Upper lobe of left lung (tissue), 6 donors: ENCODE data around the gene CD70. TPM values are rescaled to one million over a fixed set of nuclear protein-coding genes. Genes with fewer than 3 reads are reported as not detected.
"Not testable (repeated sequence)": the region's sequence is repeated elsewhere in the genome, so short reads cannot be mapped to it uniquely, and the experiment has no call there.

Experiments used
- ATAC-seq, 2 donors: fragments of 200-7000 bp; cut with Tn5 transposase; one replicate each; pipeline ENCODE4 v1.9.1; 2022; ENCODE audit warnings: mild to moderate bottlenecking in 2 of 2, moderate library complexity in 2 of 2; ENCODE audit not compliant: low FRiP score in 2 of 2
- DNase-seq, 2 donors: peaks; one replicate each; pipeline ENCODE4 v3.0.0-alpha.2; 2019 to 2020
- H3K27ac ChIP-seq, 4 donors: fragments of 200-600 bp; sonication (generic); one replicate each; pipeline ENCODE4 v1.5.1; 2016 to 2019
- H3K27me3 ChIP-seq, 4 donors: fragments of 200-600 bp; sonication (generic); one replicate each; pipeline ENCODE4 v1.5.1; 2017 to 2019
- H3K36me3 ChIP-seq, 4 donors: fragments of 200-600 bp; sonication (generic); one replicate each; pipeline ENCODE4 v1.5.1; 2016 to 2019
- H3K4me1 ChIP-seq, 4 donors: fragments of 200-600 bp; sonication (generic); one replicate each; pipeline ENCODE4 v1.5.1; 2018 to 2019
- H3K4me3 ChIP-seq, 4 donors: fragments of 200-600 bp; sonication (generic); one replicate each; pipeline ENCODE4 v1.5.1; 2017 to 2019; ENCODE audit warnings: mild to moderate bottlenecking in 2 of 4, moderate library complexity in 1 of 4
- H3K9me3 ChIP-seq, 4 donors: fragments of 200-600 bp; sonication (generic); one replicate each; pipeline ENCODE4 v1.5.1; 2018 to 2019
- EP300 ChIP-seq, 4 donors: sonication (generic); formaldehyde crosslinking; IDR thresholded peaks; one replicate each; pipeline ENCODE4 v1.5.1; 2017; ENCODE audit warnings: antibody characterized with exemption in 4 of 4, control low read depth in 2 of 4
- POLR2A ChIP-seq, 4 donors: fragments of 450-650 bp; IDR thresholded peaks; one replicate each; pipeline ENCODE4 v1.5.1; 2016 to 2017; ENCODE audit warnings: antibody characterized with exemption in 4 of 4, mild to moderate bottlenecking in 2 of 4
- POLR2AphosphoS5 ChIP-seq, 2 donors: sonication (generic); formaldehyde crosslinking; IDR thresholded peaks; one replicate each; pipeline ENCODE4 v1.5.1; 2017; ENCODE audit warnings: antibody characterized with exemption in 2 of 2
- WGBS, 2 donors: methylation state at CpG; one replicate each; pipeline ENCODE4 v1.1.5; 2017 to 2018; 5-methylcytosine and 5-hydroxymethylcytosine counted together
- total RNA-seq, 6 donors: library from RNA; depleted of rRNA in 4 of 6; stranded (reverse); fragments of >200 nt in 4 of 6; gene quantifications; one replicate each; pipeline versions ENCODE4 v1.1.0 to v1.2.1, GENCODE V29; 2016 to 2021
- TF ChIP-seq, protein P1 (sequence below), 6 experiments: fragments of 450-650 bp in 4 of 6; fragments of 200-600 bp in 2 of 6; sonication (generic) in 2 of 6; IDR thresholded peaks; one replicate each; pipeline ENCODE4 v1.5.1; 2016 to 2019; ENCODE audit warnings: antibody characterized with exemption in 6 of 6
- donor health status: DM: no; HTN: no; CAD: no; lungs with moderate emphysema.
- donor health status: DM: no; HTN: yes; CAD: no; lungs with severe emphysema.

Gene CD70
- total RNA-seq, 6 donors from 2014 or later = 0.31 to 1.3 TPM; not detected in 4

DNA sequence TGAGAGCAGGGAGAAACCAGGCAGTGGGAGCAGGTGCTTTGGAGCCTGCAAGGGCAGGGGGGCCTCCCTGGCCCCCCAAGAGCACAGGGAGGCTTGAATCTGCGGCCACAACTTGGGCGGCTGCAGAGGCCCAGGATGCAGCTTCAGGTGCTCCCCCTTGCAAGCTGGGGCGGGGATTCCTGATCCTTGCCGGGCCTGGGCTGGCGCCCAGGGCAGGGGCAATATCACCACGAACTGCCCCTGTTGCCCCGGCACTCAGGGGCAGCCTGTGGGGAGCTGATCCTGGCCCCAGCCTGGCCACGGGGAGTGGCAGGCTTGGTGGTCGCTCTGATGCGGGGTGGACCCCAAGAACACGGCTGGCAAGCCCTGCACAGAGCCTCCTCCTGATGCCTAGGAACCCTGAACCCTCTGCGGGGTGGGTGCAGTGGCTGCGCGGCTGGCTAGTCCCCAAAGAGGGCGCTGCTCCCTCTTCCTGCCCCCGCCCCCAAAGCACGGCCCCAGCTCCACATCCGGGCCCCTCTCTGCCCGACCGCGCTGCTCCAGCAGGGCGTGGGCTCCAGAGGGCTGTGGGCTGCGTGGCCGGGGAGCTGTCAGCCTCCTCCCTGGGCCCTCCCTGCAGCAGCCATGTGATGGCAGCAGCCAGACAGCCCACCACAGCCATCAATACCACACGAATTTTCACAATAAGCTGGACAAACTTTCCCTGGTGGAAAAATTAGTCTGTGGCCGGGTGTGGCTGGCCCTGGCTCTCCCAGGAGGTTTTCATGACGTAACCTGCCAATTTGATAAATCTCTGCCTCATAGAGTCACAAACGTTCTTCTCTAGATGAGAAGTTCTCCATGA lies 39.1 kb downstream of the CD70 start:
- H3K27ac ChIP-seq = no peak overlapping the region
- WGBS, 2 donors = 15 to 40% methylated on average over 5 to 8 of the region's 28 CpGs
- no peaks in the 10 kb centered on the region for H3K9me3 ChIP-seq
- DNase-seq = peak in 1 of 2 donors; percentile 83
- ATAC-seq = peak; percentile 62 to 91
- H3K4me3 ChIP-seq = no peak overlapping the region
- peaks cover 0 to 5% (median 0%) of the 10 kb centered on the region in 4 donors for H3K27me3 ChIP-seq
- no peak for TF ChIP-seq EP300 (IDR thresholded peaks at IDR 0.05)
- TF ChIP-seq, protein P1, sequence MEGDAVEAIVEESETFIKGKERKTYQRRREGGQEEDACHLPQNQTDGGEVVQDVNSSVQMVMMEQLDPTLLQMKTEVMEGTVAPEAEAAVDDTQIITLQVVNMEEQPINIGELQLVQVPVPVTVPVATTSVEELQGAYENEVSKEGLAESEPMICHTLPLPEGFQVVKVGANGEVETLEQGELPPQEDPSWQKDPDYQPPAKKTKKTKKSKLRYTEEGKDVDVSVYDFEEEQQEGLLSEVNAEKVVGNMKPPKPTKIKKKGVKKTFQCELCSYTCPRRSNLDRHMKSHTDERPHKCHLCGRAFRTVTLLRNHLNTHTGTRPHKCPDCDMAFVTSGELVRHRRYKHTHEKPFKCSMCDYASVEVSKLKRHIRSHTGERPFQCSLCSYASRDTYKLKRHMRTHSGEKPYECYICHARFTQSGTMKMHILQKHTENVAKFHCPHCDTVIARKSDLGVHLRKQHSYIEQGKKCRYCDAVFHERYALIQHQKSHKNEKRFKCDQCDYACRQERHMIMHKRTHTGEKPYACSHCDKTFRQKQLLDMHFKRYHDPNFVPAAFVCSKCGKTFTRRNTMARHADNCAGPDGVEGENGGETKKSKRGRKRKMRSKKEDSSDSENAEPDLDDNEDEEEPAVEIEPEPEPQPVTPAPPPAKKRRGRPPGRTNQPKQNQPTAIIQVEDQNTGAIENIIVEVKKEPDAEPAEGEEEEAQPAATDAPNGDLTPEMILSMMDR (IDR thresholded peaks at IDR 0.05) = peak in 4 of 6 experiments; percentile 11 to 22 (median 19)
- H3K4me1 ChIP-seq = peaks cover 0 to 5% (median 0%) of the 10 kb centered on the region in 4 donors
- H3K36me3 ChIP-seq = no peaks in the 10 kb centered on the region

DNA sequence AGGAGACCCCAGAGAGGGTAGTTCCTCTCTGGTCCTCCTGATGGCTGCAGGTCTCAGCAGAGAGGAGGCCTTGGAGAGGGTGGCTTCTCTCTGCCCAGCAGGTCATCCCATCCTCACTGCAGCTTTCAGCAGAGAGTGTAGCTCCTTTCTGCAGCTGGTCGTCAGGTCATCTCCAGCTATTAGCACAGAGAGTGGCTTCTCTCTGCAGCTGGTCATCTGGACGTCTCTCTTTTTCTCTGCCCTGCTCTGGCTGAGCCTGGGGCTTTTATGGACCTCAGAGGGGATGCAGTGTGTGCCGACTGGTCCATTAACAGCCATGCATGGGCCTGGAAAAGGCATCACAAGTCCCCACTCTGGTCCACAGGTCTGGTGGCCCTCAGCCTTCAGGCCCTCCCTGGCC lies 39.9 kb downstream of the CD70 start:
- H3K36me3 ChIP-seq = no peaks in the 10 kb centered on the region
- 80 to 87% methylated on average over 1 to 3 of the region's 3 CpGs for WGBS, 2 donors
- peaks cover 0 to 5% (median 0%) of the 10 kb centered on the region in 4 donors for H3K4me1 ChIP-seq
- no peaks in the 10 kb centered on the region for H3K9me3 ChIP-seq
- TF ChIP-seq POLR2A (IDR thresholded peaks at IDR 0.05) = no peak
- TF ChIP-seq POLR2AphosphoS5 (IDR thresholded peaks at IDR 0.05) = no peak
- TF ChIP-seq, protein P1 (IDR thresholded peaks at IDR 0.05) = no peak
- no peak for TF ChIP-seq EP300 (IDR thresholded peaks at IDR 0.05)
- H3K27me3 ChIP-seq = peaks cover 0 to 5% (median 0%) of the 10 kb centered on the region in 4 donors
- ATAC-seq (peak in 1 of 2 donors; percentile 9), DNase-seq (no peak)
- no peak overlapping the region for H3K4me3 ChIP-seq
- no peak overlapping the region for H3K27ac ChIP-seq

DNA sequence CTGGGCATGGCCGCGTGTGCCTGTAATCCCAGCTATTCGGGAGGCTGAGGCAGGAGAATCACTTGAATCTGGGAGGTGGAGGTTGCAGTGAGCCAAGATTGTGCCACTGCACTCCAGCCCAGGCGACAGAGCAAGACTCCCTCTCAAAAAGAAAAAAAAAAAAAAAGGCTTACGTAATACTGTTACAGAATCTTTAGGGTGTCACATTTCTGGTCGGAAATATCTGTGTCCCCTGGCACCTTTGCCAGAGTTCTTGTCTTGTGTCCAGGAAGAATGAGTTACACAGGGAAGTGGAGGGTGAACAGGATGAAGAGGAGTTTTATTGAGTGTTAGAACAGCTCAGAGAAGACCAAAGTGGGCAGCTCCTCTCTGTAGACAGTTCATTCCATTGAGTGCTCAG lies 40.3 kb downstream of the CD70 start:
- DNase-seq, H3K27ac ChIP-seq, H3K4me1 ChIP-seq, H3K4me3 ChIP-seq, H3K9me3 ChIP-seq, ATAC-seq, H3K36me3 ChIP-seq, H3K27me3 ChIP-seq: not testable (repeated sequence)
- WGBS, 2 donors = 72 to 73% methylated on average over 6 of the region's 6 CpGs

DNA sequence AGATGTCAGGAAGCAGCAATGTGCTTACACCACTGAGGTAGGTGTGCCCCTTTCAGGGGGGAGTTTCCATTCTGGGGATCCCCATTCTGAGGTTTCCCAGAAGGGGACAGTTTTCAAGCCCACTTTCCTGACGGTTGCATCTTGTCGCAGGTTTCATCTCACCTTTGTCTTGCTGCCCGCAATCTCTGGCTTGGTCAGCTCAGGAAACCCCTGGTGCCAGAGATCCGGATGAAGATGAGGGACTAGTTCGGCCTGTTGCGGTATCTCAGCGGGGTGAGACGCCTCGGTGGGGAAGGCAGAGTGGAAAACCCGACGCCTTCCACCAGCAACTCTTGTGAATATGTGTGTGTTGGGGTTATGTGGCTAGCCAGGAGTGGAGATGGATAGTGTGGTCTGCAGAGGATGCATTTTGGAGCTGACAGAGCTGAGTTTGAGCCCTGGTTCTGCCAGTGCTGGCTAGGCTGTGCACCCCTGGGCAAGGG lies 47.0 kb downstream of the CD70 start:
- no peak for DNase-seq
- no peaks in the 10 kb centered on the region for H3K27me3 ChIP-seq
- TF ChIP-seq POLR2AphosphoS5 (IDR thresholded peaks at IDR 0.05) = no peak
- TF ChIP-seq EP300 (IDR thresholded peaks at IDR 0.05) = no peak
- TF ChIP-seq, protein P1 (IDR thresholded peaks at IDR 0.05) = no peak
- TF ChIP-seq POLR2A (IDR thresholded peaks at IDR 0.05) = no peak
- H3K4me3 ChIP-seq = no peak overlapping the region
- H3K4me1 ChIP-seq = no peaks in the 10 kb centered on the region
- no peak for ATAC-seq
- 69 to 76% methylated on average over 4 to 11 of the region's 11 CpGs for WGBS, 2 donors
- no peaks in the 10 kb centered on the region for H3K36me3 ChIP-seq
- H3K9me3 ChIP-seq = no peaks in the 10 kb centered on the region
- H3K27ac ChIP-seq = no peak overlapping the region

DNA sequence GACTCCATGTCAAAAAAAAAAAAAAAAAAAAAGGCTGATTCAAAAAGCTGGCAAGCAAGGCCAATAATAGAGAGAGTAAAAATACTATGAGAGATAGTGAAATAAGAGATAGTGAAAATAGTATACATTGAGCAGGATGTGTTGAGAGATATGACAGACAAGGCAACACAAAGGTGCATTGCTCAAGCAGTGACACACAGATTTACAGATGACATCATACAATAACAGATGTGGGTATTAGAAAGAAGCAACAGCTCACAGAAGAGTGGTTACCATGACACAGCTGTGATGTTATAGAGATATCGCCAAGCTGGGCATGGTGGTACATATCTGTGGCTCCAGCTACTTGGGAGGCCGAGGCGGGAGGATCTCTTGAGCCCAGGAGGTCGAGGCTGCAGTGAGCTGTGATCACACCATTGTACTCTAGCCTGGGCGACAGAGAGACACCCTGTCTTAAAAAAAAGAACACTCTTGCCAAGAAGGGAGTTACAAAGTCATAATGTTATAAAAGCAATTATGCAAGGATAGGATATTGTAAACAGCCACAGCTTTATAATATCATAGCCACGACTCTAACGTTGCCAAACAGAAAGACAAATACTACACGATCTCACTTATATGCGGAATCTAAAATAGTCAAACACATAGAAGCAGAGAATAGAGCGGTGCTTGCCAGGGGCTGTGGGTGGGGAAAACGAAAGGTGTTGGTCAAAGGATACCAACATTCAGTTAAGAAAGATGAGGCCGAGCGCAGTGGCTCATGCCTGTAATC lies 49.8 kb downstream of the CD70 start:
- H3K4me3 ChIP-seq = no peak overlapping the region
- no peaks in the 10 kb centered on the region for H3K9me3 ChIP-seq
- ATAC-seq (no peak), DNase-seq (no peak)
- H3K27me3 ChIP-seq = no peaks in the 10 kb centered on the region
- H3K36me3 ChIP-seq = no peaks in the 10 kb centered on the region
- H3K4me1 ChIP-seq = peaks cover 0 to 6% (median 0%) of the 10 kb centered on the region in 4 donors
- TF ChIP-seq EP300 (IDR thresholded peaks at IDR 0.05) = no peak
- no peak for TF ChIP-seq POLR2AphosphoS5 (IDR thresholded peaks at IDR 0.05)
- TF ChIP-seq, protein P1 (IDR thresholded peaks at IDR 0.05) = no peak
- TF ChIP-seq POLR2A (IDR thresholded peaks at IDR 0.05) = no peak
- WGBS, 2 donors = 69 to 71% methylated on average over 11 to 13 of the region's 13 CpGs
- no peak overlapping the region for H3K27ac ChIP-seq
